Measurements from ENCODE around the gene UTP3.
"Not testable (repeated sequence)": the region's sequence is repeated elsewhere in the genome, so short reads cannot be mapped to it uniquely, and the experiment has no call there.

Gene UTP3

DNA sequence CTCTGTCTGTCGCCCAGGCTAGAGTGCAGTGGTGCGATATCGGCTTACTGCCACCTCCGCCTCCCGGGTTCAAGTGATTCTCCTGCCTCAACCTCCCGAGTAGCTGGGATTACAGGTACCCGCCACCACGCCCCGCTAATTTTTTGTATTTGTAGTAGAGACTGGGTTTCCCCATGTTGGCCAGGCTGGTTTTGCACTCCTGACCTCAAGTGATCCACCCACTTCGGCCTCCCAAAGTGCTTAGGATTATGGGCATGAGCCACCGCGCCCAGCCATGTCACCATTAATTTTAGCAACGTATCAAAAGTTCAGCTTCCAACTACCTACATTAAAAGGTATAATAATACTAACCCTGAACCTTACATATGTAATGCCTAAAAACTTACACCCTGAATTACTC lies 940 bp upstream of the UTP3 start:
- no peak for DNase-seq

- no peak for DNase-seq
Measured at GRCh38 chr4:70688795-70689231, 481 bp downstream of the UTP3 start.

DNA sequence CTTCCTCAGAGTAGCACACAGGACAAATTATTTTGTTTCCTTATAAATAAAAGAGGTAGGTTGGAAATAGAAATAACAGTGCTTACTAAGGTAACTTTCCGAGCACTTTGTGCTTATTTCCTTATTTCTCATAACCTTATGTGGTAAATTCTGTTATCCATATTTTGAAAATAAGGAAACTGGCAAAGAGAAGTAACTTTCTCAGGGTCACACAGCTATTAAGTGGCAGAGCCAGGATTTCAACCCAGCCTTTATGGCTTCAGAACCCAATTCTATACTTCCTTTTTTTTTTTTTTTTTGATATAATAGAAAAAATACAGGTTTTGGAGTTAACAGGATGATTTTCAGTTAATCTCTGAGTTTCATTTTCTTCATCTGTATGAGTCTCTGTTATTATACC lies 3.3 kb downstream of the UTP3 start:
- DNase-seq = no peak

GRCh38 chr4:70694633-70695032 lies 6.3 kb downstream of the UTP3 start:
- DNase-seq = not testable (repeated sequence)

DNA sequence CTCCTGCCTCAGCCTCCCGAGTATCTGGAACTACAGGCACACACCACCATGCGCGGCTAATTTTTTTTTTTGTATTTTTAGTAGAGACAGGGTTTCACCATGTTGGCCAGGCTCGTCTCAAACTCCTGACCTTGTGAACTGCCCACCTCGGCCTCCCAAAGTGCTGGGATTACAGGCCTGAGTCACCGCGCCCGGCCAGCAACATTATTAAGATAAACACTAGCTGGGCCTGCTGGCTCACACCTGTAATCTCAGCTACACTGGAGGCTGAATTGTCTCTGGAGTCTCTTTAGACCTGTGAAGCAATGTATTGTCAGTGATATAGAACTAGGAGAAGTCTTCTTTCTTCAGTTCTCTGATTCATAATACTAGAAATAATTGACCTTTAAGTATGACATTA lies 10.1 kb downstream of the UTP3 start:
- not testable (repeated sequence) for DNase-seq

DNA sequence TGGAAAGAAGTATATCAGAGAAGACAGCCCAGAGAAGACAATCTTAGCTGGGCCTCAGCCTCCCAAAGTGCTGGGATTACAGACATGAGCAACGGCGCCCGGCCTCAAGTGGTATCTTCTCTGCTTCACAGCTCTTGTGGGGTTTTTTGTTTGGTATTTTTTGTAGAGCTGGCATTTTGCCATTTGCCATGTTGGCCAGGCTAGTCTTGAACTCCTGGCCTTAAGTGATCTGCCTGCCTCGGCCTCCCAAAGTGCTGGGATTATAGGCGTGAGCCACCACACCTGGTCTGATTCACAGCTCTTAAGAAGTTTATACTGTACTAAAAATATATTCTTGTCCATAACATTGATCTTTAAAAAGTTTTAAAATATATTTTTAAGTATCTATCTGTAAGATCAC lies 12.4 kb downstream of the UTP3 start:
- no peak for DNase-seq

DNA sequence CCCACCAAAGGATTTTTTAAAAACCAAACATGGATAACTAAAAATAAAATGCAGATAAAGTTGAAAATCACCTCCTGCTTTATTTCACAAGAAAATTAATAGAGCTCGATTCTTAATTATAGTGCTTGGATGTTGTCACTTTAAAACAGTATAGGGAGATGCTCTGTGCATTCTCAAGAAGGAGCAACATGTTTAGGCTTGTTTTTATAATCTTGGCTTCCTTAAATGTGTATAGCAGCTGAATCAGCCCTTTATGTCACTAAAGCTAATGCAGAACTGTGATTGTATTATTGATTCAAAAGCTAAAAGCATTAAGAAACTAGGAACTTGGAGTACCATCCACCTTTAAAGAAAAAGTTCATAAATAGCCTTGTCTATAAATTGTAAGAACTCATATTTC lies 12.9 kb downstream of the UTP3 start:
- no peak for DNase-seq

DNA sequence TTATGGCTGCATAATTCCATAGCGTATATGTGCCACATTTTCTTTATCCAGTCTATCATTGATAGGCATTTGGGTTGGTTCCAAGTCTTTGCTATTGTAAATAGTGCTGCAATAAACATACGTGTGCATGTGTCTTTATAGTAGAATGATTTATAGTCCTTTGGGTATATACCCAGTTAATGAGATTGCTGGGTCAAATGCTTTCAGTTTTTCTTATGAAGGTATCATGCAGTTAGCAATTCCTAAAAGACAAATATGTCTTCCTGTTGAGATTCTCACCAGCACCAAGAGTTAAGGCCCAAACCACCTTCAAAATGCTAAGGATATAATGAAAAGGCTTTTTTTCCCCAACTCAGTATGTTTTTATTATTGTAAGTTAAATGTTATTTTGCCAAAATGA lies 14.3 kb downstream of the UTP3 start:
- not testable (repeated sequence) for DNase-seq

DNA sequence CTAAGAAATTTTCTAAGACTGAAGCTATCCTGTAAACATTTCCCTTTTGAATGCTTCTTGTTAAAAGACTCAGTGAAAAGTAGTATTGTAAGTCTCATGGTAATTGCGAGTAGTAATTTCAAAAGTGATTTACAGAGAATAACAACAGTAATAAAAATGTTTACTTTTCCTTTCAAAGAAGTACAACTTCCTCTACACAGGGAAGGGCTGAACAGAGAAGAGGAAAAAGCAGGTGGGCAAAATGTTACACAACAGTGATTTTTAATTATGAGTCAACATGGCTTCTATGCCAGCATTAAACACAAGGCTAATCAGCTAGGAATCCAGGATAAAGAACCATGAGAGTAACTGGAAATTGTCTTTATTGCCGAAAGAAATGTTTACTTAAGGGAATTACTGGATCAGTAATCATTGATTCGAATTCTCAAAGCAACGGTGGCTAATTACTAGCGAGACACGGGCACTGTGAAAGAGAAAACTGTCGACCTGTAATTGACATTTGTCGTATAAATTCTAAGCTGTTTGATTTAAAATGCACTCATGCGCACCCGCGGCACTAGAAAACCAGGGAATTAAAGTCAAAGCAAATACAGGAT lies 15.4 kb downstream of the UTP3 start:
- DNase-seq = no peak

DNA sequence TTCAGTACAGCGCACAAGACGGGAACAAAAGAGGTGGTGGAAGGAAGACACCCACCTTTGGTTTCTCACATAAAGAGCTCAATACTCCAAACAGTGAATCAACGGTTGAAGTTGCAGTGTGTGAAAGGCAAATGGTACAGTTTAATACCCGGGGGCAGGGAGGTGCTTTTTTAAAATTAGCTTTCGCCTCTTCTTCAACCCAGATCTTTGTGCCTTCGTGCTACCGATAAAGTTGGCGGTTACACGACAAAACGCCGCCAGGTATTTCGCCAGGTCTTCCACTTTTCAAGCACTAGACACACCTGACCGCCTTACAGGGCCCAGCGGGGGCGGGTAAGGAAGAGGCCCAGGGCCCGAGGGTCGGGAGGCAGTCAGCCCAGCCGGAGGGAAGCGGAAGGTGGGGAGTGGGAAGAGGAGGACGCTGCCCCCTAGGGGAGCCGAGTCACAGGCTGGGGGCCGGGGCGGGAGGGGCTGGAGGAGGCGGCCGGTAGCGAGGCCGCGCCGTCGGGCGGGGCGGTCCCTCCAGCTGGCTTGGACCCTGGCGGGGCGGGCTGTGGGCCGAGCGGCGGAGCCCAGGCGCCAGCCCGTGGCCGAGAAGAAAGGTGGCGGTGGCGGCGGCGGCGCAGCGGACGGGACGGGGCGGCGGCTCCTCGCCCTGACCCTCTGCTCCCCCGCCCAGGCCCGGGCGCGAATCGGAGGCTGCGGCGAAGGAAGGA lies 16.0 kb downstream of the UTP3 start:
- peak; percentile 22 for DNase-seq

- DNase-seq = no peak
Measured at GRCh38 chr4:70704931-70705182, 16.5 kb downstream of the UTP3 start.

DNA sequence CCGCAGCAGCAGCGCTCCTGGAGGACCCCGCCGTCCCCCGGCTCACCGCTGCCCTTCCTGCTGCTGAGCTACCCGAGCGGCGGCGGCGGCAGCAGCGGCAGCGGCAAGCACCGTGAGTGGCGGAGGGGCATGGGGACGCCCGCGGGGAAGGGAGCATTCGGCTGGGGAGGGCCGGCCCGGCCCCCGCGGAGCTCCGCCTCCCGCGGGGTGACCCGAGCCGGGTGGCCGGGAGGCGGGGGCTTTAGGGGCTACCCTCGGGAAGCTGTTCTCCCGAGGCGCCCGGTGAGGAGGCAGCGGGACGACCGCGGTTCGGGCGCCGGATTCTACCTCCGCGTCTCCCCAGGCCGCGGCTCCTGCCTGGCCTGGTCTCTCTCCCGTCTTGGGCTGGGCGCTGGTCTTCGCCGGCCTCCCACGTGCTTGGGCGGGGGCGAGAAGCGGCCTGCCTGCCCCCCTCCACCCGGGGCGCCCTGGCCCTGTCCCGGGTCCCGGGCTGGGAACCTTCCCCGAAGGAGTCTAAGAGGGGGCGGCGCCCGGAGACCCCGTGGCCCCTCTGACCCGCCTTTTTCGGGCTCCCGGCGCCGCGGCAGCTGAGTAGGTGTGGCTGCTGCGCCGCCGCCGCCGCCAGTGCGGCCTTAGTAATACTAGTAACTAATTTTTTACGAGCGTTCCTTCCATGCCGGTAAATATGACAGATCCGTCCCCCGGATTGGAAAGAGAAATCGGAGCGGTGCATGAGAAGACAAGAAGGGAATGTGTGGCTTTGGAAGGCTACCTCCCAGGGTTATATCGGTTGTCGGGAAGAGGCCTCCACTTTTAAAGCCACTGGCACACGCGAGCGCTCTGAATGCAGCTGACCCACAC lies 17.1 kb downstream of the UTP3 start:
- peak; percentile 38 for DNase-seq

GRCh38 chr4:70706044-70706461 lies 17.7 kb downstream of the UTP3 start:
- no peak for DNase-seq

DNA sequence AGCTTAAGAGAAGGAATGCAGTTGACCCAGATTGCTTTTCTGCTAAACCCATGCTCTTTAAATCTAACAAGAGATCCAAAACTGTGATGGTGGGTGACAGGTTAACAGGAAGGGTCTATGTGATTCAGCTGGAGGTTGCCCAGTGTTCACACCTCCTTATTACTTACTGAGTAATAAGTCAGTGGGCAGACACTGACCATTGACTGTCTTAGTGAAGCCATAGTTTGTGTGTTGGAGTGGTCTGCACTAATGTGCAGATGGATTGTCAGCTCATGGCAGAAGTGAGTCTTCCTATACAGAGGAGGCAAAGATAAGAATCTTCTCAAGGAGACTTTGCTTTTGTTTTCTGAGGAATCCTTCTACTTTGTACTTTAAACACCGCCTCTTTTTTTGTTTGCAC lies 18.2 kb downstream of the UTP3 start:
- no peak for DNase-seq

DNA sequence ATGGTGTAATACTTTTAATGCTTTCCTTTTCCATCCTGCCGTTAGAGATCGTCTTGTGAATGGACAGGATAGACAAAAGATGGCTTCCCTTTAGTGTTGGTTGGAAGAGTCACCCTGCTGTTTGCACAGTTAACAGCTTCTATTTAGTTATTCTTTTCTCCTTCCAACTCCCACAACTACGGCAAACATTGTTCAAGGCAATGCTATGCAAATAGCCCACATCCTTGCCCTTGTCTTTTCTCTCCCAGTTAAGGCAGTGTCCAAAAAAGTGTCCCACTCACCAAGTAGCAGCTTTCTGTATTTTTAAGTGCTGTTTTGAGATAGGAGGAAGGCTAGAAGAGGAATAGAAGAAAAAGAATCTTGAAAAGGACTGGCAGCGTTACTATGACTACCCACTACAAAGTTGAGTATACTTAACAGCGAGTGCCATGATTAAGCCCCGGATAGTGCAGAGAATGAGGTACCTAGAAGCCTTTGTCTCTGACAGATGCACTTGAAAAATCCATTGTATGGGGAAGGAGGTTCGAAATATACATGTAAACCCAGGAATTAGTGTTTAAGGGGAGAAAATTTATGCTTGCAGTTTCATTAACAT lies 21.4 kb downstream of the UTP3 start:
- no peak for DNase-seq

DNA sequence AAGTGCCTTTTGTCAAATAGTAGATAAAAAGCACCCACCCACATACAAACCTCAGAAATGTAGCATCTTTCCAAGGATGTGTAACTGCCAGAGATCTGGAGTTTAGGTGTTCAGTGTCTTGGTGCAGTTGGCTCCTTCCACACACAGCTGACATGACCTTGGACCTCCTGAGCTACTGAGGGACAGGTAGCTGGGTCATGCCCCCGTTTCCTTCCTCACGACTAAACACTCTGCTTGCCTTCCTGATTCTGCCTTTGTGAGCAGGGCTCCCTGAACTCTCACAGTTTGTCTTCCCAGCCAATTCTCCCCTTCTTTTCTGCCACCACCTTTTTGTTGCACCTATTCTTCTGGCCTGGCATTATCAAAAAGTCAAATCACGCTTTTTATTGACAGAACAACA lies 23.3 kb downstream of the UTP3 start:
- DNase-seq = no peak

DNA sequence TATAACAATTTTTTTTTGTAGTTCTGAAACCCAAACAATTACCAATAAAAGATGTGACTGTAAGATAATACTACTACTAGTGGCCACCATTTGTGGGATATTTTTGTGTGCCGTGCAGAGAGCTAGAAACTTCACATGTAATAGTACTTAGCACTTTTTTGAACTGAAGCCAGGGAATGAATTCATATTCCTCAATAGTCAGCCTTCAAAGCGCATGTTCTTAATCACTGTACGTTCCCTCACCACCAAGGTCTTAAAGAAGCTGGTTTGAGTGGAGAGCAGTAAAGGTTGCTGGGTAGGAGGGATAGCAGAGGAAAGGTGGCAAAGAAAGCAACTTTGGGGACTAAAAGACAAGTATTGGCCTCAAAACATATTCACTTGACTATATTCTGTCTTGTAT lies 23.8 kb downstream of the UTP3 start:
- no peak for DNase-seq

DNA sequence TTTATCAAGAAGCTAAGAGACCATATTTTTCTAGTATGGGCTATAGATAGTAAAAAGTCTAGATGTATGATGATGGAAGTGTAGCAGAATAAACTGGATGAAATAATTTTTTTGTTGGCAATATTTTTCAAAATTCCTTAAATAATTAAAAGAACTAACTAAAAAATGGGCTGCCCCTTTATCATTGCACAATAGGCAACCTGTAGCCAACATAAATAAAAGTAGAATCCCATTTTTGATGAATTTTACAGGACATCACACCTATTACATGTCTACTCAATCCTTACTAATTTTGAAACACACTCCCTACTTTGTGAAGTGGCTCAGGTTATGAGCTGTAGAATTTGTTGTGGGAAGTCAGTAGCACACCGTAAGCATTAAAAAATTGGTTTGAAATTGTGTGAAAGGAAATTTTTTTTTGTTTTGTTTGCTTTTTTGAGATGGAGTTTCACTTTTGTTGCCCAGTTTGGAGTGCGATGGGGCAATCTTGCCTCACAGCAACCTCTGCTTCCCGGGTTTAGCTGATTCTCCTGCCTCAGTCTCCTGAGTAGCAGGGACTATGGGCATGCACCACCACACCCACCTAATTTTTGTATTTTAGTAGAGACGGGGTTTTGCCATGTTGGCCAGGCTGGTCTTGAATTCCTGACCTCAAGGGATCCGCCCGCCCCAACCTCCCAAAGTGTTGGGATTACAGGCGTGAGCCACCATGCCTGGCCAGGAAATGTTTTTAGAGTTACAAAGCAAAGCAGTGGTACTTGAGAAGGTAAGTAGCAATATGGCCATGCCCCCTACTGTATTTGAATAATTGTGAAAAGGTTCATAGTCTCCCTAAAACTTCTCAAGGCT lies 24.5 kb downstream of the UTP3 start:
- no peak for DNase-seq

- no peak for DNase-seq
Measured at GRCh38 chr4:70713453-70714078, 25.2 kb downstream of the UTP3 start.

DNA sequence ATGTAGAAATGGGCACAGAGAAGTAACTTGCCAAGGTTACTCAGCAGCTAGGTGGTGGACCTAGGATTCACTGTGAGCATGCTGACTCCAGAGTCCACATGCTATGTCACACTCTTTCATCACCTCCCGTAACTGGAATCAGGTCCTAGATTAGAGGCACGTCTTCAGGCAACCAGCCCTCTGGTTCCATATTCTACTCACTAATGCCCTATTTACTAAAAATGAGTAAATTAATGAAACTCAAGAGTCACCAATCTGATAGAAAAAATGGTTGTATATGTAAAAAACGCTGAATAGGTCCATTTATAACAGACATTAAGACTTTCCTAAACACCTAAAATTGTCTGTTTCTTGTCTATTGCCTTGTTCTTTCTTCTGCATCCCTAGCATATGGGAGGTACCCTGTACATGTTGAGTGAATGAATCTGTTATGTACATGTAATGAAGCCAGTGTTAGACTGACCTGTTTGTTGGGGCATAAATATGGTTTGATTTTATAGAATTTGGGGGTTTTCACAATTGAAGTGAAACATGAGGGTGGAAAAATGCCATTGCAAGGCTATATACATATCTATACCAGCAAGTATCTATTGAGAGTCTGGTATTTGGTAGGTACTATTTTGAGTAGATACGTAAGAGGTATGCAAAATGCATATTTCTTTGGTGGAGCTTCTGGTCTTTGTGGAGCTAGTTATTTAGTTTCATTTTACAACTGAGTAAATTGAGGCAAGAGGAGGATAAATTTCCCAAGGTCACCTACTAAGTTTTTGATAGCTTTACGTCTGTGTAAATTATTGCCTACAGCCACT lies 26.0 kb downstream of the UTP3 start:
- no peak for DNase-seq

GRCh38 chr4:70715097-70715496 lies 26.8 kb downstream of the UTP3 start:
- no peak for DNase-seq
